Aortic smooth muscle cell (primary cell): Measurements from ENCODE around the gene PPP1R18. TPM values are rescaled to one million over a fixed set of nuclear protein-coding genes. Genes with fewer than 3 reads are reported as not detected.

Source experiments
- total RNA-seq: library from RNA; depleted of rRNA; stranded (reverse); fragments of >200 nt; gene quantifications from 2 replicates; pipeline ENCODE4 v1.2.3, GENCODE V29; 2014

Gene PPP1R18, protein sequence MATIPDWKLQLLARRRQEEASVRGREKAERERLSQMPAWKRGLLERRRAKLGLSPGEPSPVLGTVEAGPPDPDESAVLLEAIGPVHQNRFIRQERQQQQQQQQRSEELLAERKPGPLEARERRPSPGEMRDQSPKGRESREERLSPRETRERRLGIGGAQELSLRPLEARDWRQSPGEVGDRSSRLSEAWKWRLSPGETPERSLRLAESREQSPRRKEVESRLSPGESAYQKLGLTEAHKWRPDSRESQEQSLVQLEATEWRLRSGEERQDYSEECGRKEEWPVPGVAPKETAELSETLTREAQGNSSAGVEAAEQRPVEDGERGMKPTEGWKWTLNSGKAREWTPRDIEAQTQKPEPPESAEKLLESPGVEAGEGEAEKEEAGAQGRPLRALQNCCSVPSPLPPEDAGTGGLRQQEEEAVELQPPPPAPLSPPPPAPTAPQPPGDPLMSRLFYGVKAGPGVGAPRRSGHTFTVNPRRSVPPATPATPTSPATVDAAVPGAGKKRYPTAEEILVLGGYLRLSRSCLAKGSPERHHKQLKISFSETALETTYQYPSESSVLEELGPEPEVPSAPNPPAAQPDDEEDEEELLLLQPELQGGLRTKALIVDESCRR
- 68.2 and 79.1 TPM in 2 replicates for total RNA-seq

DNA sequence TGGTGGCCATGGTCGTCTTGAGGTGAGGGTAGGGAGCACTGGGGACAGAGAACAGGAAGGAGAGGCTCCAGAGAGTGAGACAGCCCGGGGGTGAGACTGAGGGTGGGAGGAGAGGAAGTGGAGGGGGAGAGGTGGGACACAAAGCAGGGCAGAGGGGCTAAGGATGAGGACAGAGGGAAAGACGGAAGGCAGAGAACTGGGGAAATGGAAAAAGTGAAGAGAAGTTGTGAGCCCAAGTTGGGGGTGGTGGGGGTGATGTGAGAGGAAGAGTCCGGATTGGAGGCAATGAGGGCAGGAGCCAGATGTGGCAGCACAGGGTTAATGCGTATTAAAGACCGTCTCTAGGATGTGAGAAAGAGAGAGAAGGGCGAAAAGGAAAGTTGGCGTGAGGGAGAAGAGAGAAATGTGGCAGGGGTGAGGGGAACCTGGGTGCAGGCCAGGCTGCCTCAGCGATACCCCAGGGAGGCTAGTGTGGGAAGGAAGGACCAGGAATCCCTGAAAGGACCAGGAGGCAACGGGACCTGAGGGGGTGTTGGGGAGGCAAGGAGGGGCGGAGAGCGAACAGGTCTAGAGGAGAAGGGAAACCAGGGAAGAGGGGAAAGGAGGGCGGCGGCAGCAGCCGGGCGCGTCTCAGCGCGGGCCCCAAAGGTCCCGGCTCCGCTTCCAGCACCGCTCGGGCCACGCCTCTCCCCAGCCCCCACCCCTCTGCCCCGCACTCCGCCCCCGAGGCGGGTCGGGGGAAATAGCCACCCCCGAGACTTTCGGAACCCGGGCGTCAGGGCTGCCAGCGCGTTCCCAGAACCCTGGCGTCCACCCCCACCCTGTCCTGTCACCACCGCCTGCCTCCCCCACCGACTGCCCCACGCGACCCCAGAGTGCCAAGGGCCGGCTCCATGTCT is at the start of gene PPP1R18:
PPP1R18 (minus strand) TSS at position 637 of the 899 bp plus-strand sequence; CDS start at position 10, 627 bp downstream.

DNA sequence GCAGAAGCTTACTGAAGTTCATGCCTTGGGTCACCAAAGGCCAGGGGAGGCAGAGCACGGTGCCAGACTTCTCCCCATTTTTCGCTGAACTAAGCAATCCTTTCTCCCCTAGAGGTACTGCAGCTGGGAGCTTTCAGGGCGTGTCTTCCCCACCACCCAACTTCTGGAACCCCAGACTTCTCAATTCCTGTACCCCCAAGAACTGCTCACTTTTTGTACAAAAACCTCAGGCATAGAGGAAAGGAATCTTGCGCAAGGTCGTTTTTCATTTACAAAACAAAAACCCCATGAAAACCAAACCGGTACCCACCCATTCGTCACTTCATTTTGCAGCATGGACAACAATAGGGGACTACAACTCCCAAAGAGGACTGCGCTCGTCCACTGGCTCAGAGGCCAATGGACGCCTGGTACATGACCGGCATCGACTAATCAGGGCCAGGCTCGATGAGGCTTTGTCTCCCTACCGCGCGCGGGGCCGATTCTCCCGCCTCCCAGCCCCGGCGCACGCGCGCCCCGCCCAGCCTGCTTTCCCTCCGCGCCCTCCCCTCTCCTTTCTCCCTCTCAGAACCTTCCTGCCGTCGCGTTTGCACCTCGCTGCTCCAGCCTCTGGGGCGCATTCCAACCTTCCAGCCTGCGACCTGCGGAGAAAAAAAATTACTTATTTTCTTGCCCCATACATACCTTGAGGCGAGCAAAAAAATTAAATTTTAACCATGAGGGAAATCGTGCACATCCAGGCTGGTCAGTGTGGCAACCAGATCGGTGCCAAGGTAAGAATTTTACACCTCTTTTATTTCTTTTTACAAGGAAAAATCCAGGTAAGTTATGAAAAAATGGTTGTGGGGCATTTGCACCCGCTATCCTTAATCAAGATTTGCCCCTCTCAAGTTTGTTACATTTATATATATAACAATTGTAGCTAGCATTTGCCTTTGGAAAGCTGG is 33.6 kb upstream of the PPP1R18 start, which contains the start of gene TUBB:
TUBB (plus strand) TSS at position 562 of the 947 bp plus-strand sequence; CDS start at position 717, 155 bp downstream.

DNA sequence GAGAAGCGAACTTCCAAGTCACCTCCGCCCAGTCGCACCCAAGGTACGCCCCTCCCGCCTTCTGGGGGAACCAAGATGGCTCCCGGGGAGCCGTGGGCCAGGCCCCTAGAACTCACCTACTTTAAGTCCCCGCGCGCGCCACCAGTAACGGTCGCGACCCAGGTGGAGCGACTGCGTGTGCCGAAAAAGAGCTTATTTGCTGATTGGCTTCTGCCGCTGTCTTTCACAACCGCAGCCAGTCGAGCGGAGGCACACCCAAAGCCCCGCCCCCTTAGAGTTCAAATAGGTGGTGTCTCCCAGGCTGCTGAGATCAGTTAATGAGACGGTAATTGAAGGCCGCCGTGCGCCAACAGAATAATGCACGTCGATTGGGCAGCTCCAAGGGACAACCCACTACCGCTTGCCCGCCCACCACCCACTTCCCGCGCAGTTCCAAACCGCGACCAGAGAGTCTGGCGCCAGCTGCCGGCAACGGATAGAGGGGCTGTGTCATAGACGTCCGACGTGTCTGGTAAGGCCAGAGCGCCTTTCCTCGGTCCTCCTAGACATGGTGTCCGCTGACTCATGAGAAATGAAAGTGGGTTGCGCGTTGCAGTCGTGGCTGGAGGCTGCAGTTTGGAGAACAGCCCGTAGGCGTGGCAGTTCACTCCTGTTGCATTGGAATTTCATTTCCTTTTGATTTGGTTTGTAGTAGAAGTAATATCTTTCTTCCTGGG is 30.8 kb upstream of the PPP1R18 start, which contains the start of gene MDC1:
MDC1 (minus strand) TSS at position 153 of the 716 bp plus-strand sequence. CDS start 2,106 bp downstream, outside the sequence.

DNA sequence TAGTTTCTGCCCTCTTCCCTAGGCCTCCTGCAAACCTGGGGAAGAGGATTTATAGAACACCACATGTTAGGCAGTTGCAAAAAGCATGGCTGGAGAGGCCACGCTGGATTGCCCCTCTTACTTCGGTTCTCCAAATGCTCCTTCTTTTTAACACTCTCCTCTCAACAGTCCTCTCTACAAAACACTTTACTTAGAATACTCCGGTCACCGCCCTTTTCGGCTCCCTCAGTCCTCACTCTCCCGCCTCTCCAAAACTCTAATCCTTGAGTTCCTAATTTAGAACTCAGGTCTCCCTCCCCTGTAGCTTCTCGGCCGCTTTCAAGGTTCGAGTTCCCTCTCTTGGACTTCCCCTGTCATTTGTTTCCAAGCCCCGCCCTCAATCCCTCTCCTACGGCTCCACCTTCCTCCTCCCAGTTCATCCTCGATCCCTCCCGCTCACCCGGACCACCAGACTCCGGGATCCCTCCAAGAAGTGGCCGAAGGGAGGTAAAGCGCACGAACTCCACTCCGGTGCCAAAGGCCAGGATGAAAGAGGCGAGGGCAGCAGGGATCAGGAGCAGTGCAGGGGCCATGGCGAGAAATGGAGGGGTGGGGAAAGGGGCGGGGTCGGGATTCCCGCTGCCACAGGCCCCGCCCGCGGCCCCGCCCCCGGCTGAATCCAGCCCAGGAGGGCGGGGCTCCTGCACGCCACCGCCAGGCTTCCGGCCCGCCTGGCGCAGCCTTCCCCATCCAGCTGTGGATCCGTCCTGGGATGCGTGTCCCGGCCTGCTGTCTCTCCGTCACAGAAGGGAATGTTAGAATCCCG is 4.2 kb upstream of the PPP1R18 start, which contains the start of gene NRM:
NRM (minus strand) TSS at position 582 of the 805 bp plus-strand sequence; CDS start at position 572, 10 bp downstream.

DNA sequence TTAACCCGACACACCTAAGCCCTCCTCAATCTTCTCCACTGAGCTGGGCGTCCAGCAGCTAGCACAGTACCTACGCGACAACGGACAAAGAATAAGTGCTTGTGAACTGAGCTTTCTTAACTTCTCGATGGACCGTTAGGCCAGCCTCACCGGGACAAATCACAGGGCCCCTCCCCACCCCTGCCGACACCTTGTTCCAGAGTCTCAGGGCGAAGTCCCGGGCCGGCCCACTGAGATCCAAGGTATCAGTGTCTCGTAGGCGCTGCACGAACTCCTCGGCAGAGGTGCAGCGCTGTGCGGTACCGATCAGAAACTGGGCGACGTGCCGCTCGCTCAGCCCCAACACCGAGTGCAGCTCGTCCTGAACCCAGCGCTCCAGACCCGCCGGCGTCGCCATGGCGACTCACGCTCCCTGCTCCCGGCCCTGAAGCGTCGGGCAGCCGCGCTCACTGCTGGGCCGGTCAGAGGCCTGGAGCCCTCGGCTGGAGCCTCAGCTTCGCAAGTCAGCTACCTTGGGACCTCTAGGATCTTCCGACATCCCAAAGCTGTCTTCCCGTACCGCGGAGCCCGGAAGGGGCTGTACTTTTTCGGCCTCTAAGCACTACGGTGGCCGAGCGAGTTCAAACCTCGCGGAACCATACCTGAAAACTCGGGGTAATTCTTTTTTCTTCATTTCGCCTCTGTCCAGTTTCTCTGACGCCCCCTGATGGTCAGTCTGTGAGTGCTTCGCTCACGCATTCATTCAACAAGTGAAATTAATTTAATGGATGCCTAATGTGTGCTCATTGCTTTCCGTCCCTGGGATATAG is 13.8 kb downstream of the PPP1R18 start, which contains the start of gene DHX16:
DHX16 (minus strand) TSS at position 562 of the 809 bp plus-strand sequence; CDS start at position 397, 165 bp downstream.

DNA sequence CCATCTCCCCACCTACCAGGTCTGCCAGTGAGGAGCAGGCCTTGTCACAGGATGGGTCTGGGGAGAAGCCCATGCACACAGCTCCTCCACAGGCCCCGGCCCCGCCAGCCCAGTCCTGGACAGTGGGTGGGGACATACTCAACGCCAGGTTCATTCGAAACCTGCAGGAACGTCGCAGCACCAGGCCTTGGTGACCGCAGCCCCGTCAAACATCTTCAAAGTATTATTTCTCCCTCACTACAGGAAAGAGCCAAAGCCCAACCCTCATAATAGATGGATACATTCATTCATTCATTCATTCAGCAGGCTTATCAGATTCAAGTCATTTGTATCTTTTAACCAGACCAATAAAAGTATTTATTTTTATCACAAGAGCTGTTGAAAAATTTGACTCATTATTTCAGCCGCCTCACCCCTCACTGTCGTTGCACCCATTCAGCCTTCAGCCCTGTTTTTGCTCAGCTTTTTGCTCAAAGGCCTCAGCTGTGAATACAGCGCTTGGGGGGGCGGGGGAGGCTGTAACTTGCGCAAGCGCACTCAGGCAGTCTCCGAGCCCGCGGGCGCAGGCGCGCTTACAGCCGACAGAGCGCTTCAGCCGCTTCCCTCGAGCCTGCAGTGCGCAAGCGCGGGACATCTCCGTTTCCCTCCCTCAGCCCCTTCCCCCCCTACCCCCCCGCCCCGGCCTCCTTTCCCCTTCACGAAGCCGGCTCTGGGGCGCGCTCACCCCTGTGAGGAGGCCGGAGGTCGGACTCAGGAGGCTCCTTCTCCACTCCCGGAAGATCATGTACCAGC is 39.8 kb downstream of the PPP1R18 start, which contains the start of gene C6orf136:
C6orf136 (plus strand) TSS at position 684 of the 792 bp plus-strand sequence; CDS start at position 783, 99 bp downstream.

DNA sequence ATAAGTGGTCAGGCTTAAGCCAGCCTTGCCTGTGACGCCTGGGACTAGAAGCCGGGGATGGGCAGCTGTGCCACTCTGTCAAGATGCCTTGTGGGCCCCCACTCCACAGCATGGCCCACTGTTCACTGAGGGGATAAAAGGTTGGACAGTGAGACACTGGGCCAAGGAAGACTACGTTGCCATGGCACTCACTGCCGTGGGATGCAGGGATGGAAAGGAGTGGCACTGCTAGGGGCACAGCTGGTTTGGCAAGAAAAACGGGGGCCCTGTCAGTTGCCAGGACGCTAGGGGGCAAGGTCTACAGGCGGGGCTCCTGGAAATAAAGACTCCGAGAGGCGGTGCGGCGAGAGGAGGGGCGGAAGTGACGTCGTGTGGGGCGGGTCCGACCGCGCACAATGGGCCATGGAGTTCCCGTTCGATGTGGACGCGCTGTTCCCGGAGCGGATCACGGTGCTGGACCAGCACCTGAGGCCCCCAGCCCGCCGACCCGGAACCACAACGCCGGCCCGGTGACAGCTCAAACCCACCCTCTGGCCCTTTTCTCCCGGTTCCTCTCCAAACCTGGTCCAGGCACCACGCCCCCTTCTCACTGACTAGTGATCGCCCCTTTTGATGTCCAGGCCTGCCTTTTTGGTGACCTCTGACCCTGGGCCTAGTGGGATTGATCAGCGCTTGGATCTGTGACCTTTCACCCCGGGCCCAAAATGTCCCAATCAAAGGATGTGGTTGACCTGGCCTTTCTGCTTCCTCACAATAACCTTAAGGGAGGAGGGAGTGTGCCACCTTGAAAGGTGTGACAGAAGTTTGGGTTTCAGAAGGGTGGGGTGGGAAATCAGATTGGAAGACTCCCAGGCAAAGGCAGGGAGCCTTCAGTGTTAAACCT is 59.7 kb downstream of the PPP1R18 start, which contains the start of gene ATAT1:
ATAT1 (plus strand) TSS at position 391 of the 883 bp plus-strand sequence.

Other genes with a start within 250 kb of the PPP1R18 start
- 199 and 242 TPM in 2 replicates for gene HLA-E, start 197.1 kb downstream of the PPP1R18 start, total RNA-seq
- gene GNL1, start 130.2 kb downstream of the PPP1R18 start, total RNA-seq, result 57.0 and 60.9 TPM in 2 replicates
- 4.5 and 4.7 TPM in 2 replicates for gene PRR3, start 129.3 kb downstream of the PPP1R18 start, total RNA-seq
- 34.1 and 49.5 TPM in 2 replicates for gene ABCF1, start 115.2 kb downstream of the PPP1R18 start, total RNA-seq
- gene PPP1R10, start 69.4 kb downstream of the PPP1R18 start, total RNA-seq, result 11.1 and 12.6 TPM in 2 replicates
- 39.6 and 44.9 TPM in 2 replicates for gene MRPS18B, start 68.8 kb downstream of the PPP1R18 start, total RNA-seq
- 2.4 and 3.2 TPM in 2 replicates for gene ATAT1, start 59.8 kb downstream of the PPP1R18 start, total RNA-seq
- gene C6orf136, start 39.5 kb downstream of the PPP1R18 start, total RNA-seq, result 1.7 TPM in 2 replicates
- gene DHX16, start 13.6 kb downstream of the PPP1R18 start, total RNA-seq, result 33.3 and 46.6 TPM in 2 replicates
- 2.2 and 3.1 TPM in 2 replicates for gene NRM, start 4.3 kb upstream of the PPP1R18 start, total RNA-seq
- 4.6 and 5.1 TPM in 2 replicates for gene MDC1, start 30.6 kb upstream of the PPP1R18 start, total RNA-seq
- 421 and 431 TPM in 2 replicates for gene TUBB, start 33.7 kb upstream of the PPP1R18 start, total RNA-seq
- gene FLOT1, start 56.0 kb upstream of the PPP1R18 start, total RNA-seq, result 138 and 150 TPM in 2 replicates
- 14.3 and 32.0 TPM in 2 replicates for gene IER3, start 57.9 kb upstream of the PPP1R18 start, total RNA-seq
- 15.2 and 17.1 TPM in 2 replicates for gene DDR1, start 197.9 kb upstream of the PPP1R18 start, total RNA-seq
- gene GTF2H4, start 221.6 kb upstream of the PPP1R18 start, total RNA-seq, result 5.9 and 8.0 TPM in 2 replicates
- 12.4 and 16.8 TPM in 2 replicates for gene VARS2, start 227.6 kb upstream of the PPP1R18 start, total RNA-seq
- gene SFTA2, start 245.5 kb upstream of the PPP1R18 start, total RNA-seq, result not detected in 2 replicates